Natural killer cell (primary cell): ENCODE results near the gene CSMD2. TPM values are rescaled to one million over a fixed set of nuclear protein-coding genes. Genes with fewer than 3 reads are reported as not detected.

Source experiments
- ATAC-seq, 3 donors: fragments of 150-1000 bp in 2 of 3; fragments of 200-7000 bp in 1 of 3; cut with Tn5 transposase; 1 replicate in 1 of 3; 2 replicates in 2 of 3; pipeline ENCODE4 v1.10.0; 2021; ENCODE audit warnings: mild to moderate bottlenecking in 2 of 3, moderate library complexity in 2 of 3
- DNase-seq, 2 donors: peaks; one replicate each; pipeline versions ENCODE4 v3.0.0 to v3.0.0-alpha.2; 2013 to 2021; ENCODE audit warnings: mixed read lengths in 1 of 2
- H3K27ac ChIP-seq: one replicate; pipeline ENCODE4 v1.5.1; 2013; ENCODE audit warnings: mild to moderate bottlenecking, low read length
- H3K27me3 ChIP-seq: one replicate; pipeline ENCODE4 v1.6.1; 2013; ENCODE audit warnings: low read length; ENCODE audit not compliant: control insufficient read depth, insufficient read depth
- H3K36me3 ChIP-seq: one replicate; pipeline ENCODE4 v1.6.1; 2013; ENCODE audit warnings: low read length; ENCODE audit not compliant: control insufficient read depth, insufficient read depth
- H3K4me1 ChIP-seq: one replicate; pipeline ENCODE4 v1.6.1; 2013; ENCODE audit warnings: low read length; ENCODE audit not compliant: control insufficient read depth, insufficient read depth
- H3K4me3 ChIP-seq: one replicate; pipeline ENCODE4 v1.5.1; 2013; ENCODE audit warnings: low read length
- H3K9me3 ChIP-seq: one replicate; pipeline ENCODE4 v1.6.1; 2013; ENCODE audit warnings: low read length; ENCODE audit not compliant: control insufficient read depth, insufficient read depth
- H3K27ac Mint-ChIP-seq, 2 donors: one replicate each; pipeline ENCODE4 v1.8.0; 2022; ENCODE audit warnings: mild to moderate bottlenecking in 2 of 2, mixed read lengths in 2 of 2, moderate library complexity in 1 of 2
- H3K27me3 Mint-ChIP-seq, 2 donors: one replicate each; pipeline ENCODE4 v1.8.0; 2022; ENCODE audit warnings: low read depth in 2 of 2, mixed read lengths in 2 of 2
- H3K36me3 Mint-ChIP-seq: one replicate; pipeline ENCODE4 v1.8.0; 2022; ENCODE audit warnings: mixed read lengths
- H3K4me1 Mint-ChIP-seq, 2 donors: one replicate each; pipeline ENCODE4 v1.8.0; 2022; ENCODE audit warnings: mixed read lengths in 2 of 2
- H3K4me3 Mint-ChIP-seq: one replicate; pipeline ENCODE4 v1.8.0; 2022; ENCODE audit warnings: mild to moderate bottlenecking, moderate library complexity, mixed read lengths
- H3K9me3 Mint-ChIP-seq, 2 donors: one replicate each; pipeline ENCODE4 v1.8.0; 2022; ENCODE audit warnings: mixed read lengths in 2 of 2
- CTCF ChIP-seq: fragments of 200-600 bp; IDR thresholded peaks from one replicate; pipeline ENCODE4 v1.8.0; 2022; ENCODE audit warnings: antibody characterized with exemption
- WGBS: methylation state at CpG from one replicate; pipeline ENCODE4 v1.1.7; 2013; ENCODE audit warnings: missing lambda C conversion rate; ENCODE audit not compliant: insufficient coverage; 5-methylcytosine and 5-hydroxymethylcytosine counted together
- intact Hi-C: fragments of 100-400 bp; cut with micrococcal nuclease; formaldehyde crosslinking; loops from one replicate; pipeline ENCODE4 v1.14.2; 2022
- total RNA-seq, 4 donors: library from RNA; stranded (reverse); fragments of 120-200 nt in 1 of 4; gene quantifications; one replicate each; pipeline versions ENCODE4 v1.2.3 to v1.2.4, GENCODE V29; 2013 to 2022

Gene CSMD2
- total RNA-seq, 3 donors from 2014 or later (not counting 1 experiment from before 2014, with no cell fraction given), result not detected

GRCh38 chr1:34057347-34058130 is 107.5 kb downstream of the CSMD2 start:
- intact Hi-C loops, result no loop called here
- Histone ChIP-seq H3K36me3 (no peaks in the 10 kb centered on the region), H3K4me3 (no peak overlapping the region), H3K4me1 (no peaks in the 10 kb centered on the region), H3K9me3 (peaks cover 4% of the 10 kb centered on the region), H3K27ac (no peak overlapping the region), H3K27me3 (no peaks in the 10 kb centered on the region)
- DNase-seq, result no peak
- no peaks in the 10 kb centered on the region for H3K36me3 Mint-ChIP-seq
- ATAC-seq, result no peak
- H3K4me3 Mint-ChIP-seq, result no peak overlapping the region
- H3K27ac Mint-ChIP-seq, result no peak overlapping the region
- H3K4me1 Mint-ChIP-seq, result no peaks in the 10 kb centered on the region
- TF ChIP-seq CTCF, result no peak
- H3K9me3 Mint-ChIP-seq, result no peaks in the 10 kb centered on the region
- WGBS, result 11% methylated on average over 11 of the region's 11 CpGs
- H3K27me3 Mint-ChIP-seq, result peaks cover 7 to 10% of the 10 kb centered on the region in 2 donors

- no peak overlapping the region for H3K4me3 ChIP-seq
- H3K27ac ChIP-seq, result no peak overlapping the region
- Mint-ChIP-seq H3K27me3 (peaks cover 7 to 10% of the 10 kb centered on the region in 2 donors), H3K36me3 (no peaks in the 10 kb centered on the region), H3K4me3 (no peak overlapping the region), H3K4me1 (no peaks in the 10 kb centered on the region), H3K9me3 (no peaks in the 10 kb centered on the region), H3K27ac (no peak overlapping the region)
- no peak for ATAC-seq
- intact Hi-C loops, result no loop called here
- no peak for DNase-seq
- TF ChIP-seq CTCF, result no peak
- no peaks in the 10 kb centered on the region for H3K4me1 ChIP-seq
- H3K9me3 ChIP-seq, result peaks cover under 1% of the 10 kb centered on the region
- WGBS, result 91% methylated on average over 5 of the region's 5 CpGs
- no peaks in the 10 kb centered on the region for H3K36me3 ChIP-seq
- no peaks in the 10 kb centered on the region for H3K27me3 ChIP-seq
Measured at GRCh38 chr1:34055818-34056217, 109.2 kb downstream of the CSMD2 start.

GRCh38 chr1:34054920-34055319 is 110.1 kb downstream of the CSMD2 start:
- no peak for DNase-seq
- H3K9me3 Mint-ChIP-seq, result no peaks in the 10 kb centered on the region
- 50% methylated on average over 1 of the region's 1 CpG for WGBS
- Histone ChIP-seq H3K36me3 (no peaks in the 10 kb centered on the region), H3K27ac (no peak overlapping the region), H3K4me1 (no peaks in the 10 kb centered on the region), H3K27me3 (no peaks in the 10 kb centered on the region), H3K4me3 (no peak overlapping the region), H3K9me3 (no peaks in the 10 kb centered on the region)
- peaks cover 5 to 10% of the 10 kb centered on the region in 2 donors for H3K27me3 Mint-ChIP-seq
- intact Hi-C loops, result no loop called here
- H3K4me3 Mint-ChIP-seq, result no peak overlapping the region
- no peak overlapping the region for H3K27ac Mint-ChIP-seq
- ATAC-seq, result no peak
- H3K36me3 Mint-ChIP-seq, result no peaks in the 10 kb centered on the region
- no peak for TF ChIP-seq CTCF
- no peaks in the 10 kb centered on the region for H3K4me1 Mint-ChIP-seq

- TF ChIP-seq CTCF, result no peak
- Mint-ChIP-seq H3K36me3 (no peaks in the 10 kb centered on the region), H3K9me3 (no peaks in the 10 kb centered on the region), H3K4me3 (no peak overlapping the region), H3K27me3 (peaks cover 2 to 10% of the 10 kb centered on the region in 2 donors), H3K4me1 (no peaks in the 10 kb centered on the region), H3K27ac (no peak overlapping the region)
- intact Hi-C loops, result no loop called here
- no peak for DNase-seq
- no peaks in the 10 kb centered on the region for H3K36me3 ChIP-seq
- no peaks in the 10 kb centered on the region for H3K4me1 ChIP-seq
- H3K27me3 ChIP-seq, result no peaks in the 10 kb centered on the region
- ATAC-seq, result no peak
- no peak overlapping the region for H3K4me3 ChIP-seq
- WGBS, result 100% methylated on average over 2 of the region's 2 CpGs
- H3K9me3 ChIP-seq, result no peaks in the 10 kb centered on the region
- H3K27ac ChIP-seq, result no peak overlapping the region
Measured at GRCh38 chr1:34053660-34054059, 111.4 kb downstream of the CSMD2 start.
